Coronary artery (tissue), 2 donors: ENCODE data around the gene MRPL3.
A peak's percentile ranks its signal among the peaks of the same experiment; 100 is the strongest.

ENCODE experiments used
- DNase-seq: peaks from one replicate; pipeline ENCODE4 v3.0.0-alpha.2; 2017; ENCODE audit warnings: low spot score
- H3K27ac ChIP-seq, 2 donors: fragments of 200-600 bp; sonication (generic); one replicate each; pipeline ENCODE4 v1.5.1; 2016 to 2019
- H3K4me3 ChIP-seq: fragments of 200-600 bp; sonication (generic); 2 replicates; pipeline ENCODE4 v1.5.1; 2016; ENCODE audit warnings: mild to moderate bottlenecking, moderate library complexity
- CTCF ChIP-seq: fragments of 200-600 bp; sonication (generic); IDR thresholded peaks from one replicate; pipeline ENCODE4 v1.5.1; 2019; ENCODE audit warnings: antibody characterized with exemption

The MRPL3 gene

GRCh38 chr3:131544557-131544956 is 41.8 kb upstream of the MRPL3 start:
- Histone ChIP-seq H3K27ac (peak overlapping the region in 1 of 2 donors; percentile 21), H3K4me3 (no peak overlapping the region)
- DNase-seq, result no peak
- TF ChIP-seq CTCF, result no peak

GRCh38 chr3:131543714-131544113 is 40.9 kb upstream of the MRPL3 start:
- no peak for TF ChIP-seq CTCF
- no peak for DNase-seq
- no peak overlapping the region for H3K4me3 ChIP-seq
- H3K27ac ChIP-seq, result peak overlapping the region in 1 of 2 donors; percentile 21

GRCh38 chr3:131541288-131541687 is 38.5 kb upstream of the MRPL3 start:
- H3K27ac ChIP-seq, result no peak overlapping the region
- DNase-seq, result no peak
- no peak for TF ChIP-seq CTCF
- H3K4me3 ChIP-seq, result no peak overlapping the region

- no peak for DNase-seq
- TF ChIP-seq CTCF, result no peak
- Histone ChIP-seq H3K4me3 (no peak overlapping the region), H3K27ac (no peak overlapping the region)
Measured at GRCh38 chr3:131540821-131541220, 38.0 kb upstream of the MRPL3 start.

GRCh38 chr3:131540143-131540542 is 37.4 kb upstream of the MRPL3 start:
- H3K27ac ChIP-seq, result no peak overlapping the region
- TF ChIP-seq CTCF, result no peak
- H3K4me3 ChIP-seq, result no peak overlapping the region
- no peak for DNase-seq

- Histone ChIP-seq H3K27ac (no peak overlapping the region), H3K4me3 (no peak overlapping the region)
- no peak for TF ChIP-seq CTCF
- DNase-seq, result no peak
Measured at GRCh38 chr3:131538968-131539367, 36.2 kb upstream of the MRPL3 start.

- no peak for TF ChIP-seq CTCF
- DNase-seq, result no peak
- no peak overlapping the region for H3K4me3 ChIP-seq
- H3K27ac ChIP-seq, result no peak overlapping the region
Measured at GRCh38 chr3:131537531-131537930, 34.8 kb upstream of the MRPL3 start.
